ENCODE measurements around the gene ACADVL.
"Not testable (repeated sequence)": the region's sequence is repeated elsewhere in the genome, so short reads cannot be mapped to it uniquely, and the experiment has no call there.

ACADVL gene

GRCh38 chr17:7241783-7242716 is 22.3 kb downstream of the ACADVL start, which contains the start of gene GABARAP:
TSS of gene GABARAP (minus strand) at chr17:7242449. CDS start at chr17:7242330, 119 bp downstream.
- Histone ChIP-seq H2AFZ (peak within 1 kb of the TSS; percentile 81), H3K9ac (peak within 1 kb of the TSS; percentile 82), H3K36me3 (ENCODE audit: control insufficient read depth, insufficient read depth, low read length) (no peaks in the 10 kb centered on the region), H3K79me2 (peaks cover 7% of the 10 kb centered on the region), H3K4me1 (peaks cover 17% of the 10 kb centered on the region), H3K27me3 (ENCODE audit: control insufficient read depth, insufficient read depth, low read length) (no peaks in the 10 kb centered on the region), H3K27ac (peak within 1 kb of the TSS; percentile 94), H3K9me3 (ENCODE audit: control insufficient read depth, low read length) (no peaks in the 10 kb centered on the region), H3K4me2 (ENCODE audit: low read length) (peak within 1 kb of the TSS; percentile 98), H3K4me3 (ENCODE audit: low read depth, low read length) (peak within 1 kb of the TSS; percentile 94)
- no peak for TF ChIP-seq CTCF (IDR thresholded peaks at IDR 0.05)

DNA sequence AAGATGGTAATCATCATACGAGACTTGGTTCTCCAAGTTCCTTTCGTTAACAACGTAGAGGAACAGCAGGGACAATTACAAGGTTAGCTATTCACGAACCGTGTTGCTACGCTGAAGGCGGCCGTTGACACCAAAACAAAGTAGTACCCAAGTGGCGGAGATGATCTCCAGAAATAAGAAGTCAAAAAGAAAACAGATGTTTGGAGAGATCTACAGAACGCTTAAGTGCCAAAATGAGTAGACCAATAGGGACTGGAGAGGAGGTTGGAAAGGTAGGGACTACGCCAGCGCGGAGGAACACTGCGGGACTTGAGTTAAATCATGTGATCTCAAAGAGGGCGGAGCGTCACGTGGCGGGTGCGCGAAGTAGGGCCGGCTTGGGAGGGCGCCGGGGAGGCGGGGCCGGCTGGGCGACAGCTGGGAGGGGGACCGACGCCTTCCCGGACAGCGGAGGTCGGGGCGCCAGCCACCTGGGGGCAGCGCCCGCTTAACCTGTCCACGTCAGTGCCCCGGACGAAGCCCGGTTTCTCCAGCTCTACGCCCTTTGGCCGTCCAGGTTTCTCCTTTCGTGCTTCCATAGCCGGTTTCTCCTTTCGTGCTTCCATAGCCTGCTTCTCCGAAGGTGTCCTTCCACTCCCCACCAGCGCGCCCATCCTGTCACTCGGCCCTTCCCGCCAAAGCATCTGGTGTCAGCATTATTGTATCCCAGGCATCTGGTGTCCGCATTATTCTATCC is 23.1 kb downstream of the ACADVL start:
- Histone ChIP-seq H3K27ac (peak overlapping the region; percentile 94), H2AFZ (peak overlapping the region; percentile 81), H3K36me3 (ENCODE audit: control insufficient read depth, insufficient read depth, low read length) (no peaks in the 10 kb centered on the region), H3K4me3 (ENCODE audit: low read depth, low read length) (peak overlapping the region; percentile 94), H3K79me2 (peaks cover 15% of the 10 kb centered on the region), H3K9me3 (ENCODE audit: control insufficient read depth, low read length) (no peaks in the 10 kb centered on the region), H3K9ac (peak overlapping the region; percentile 33), H3K4me2 (ENCODE audit: low read length) (peak overlapping the region; percentile 98), H3K4me1 (peaks cover 17% of the 10 kb centered on the region), H3K27me3 (ENCODE audit: control insufficient read depth, insufficient read depth, low read length) (no peaks in the 10 kb centered on the region)
- TF ChIP-seq CTCF (IDR thresholded peaks at IDR 0.05), result peak; percentile 11

GRCh38 chr17:7243453-7243729 is 23.7 kb downstream of the ACADVL start:
- H3K79me2 ChIP-seq, result peaks cover 16% of the 10 kb centered on the region
- no peak for TF ChIP-seq CTCF (IDR thresholded peaks at IDR 0.05)
- peak overlapping the region; percentile 94 for H3K27ac ChIP-seq
- peak overlapping the region; percentile 98 for H3K4me2 ChIP-seq (ENCODE audit: low read length)
- H3K9ac ChIP-seq, result no peak overlapping the region
- H3K9me3 ChIP-seq (ENCODE audit: control insufficient read depth, low read length), result no peaks in the 10 kb centered on the region
- H3K4me1 ChIP-seq, result peaks cover 17% of the 10 kb centered on the region
- no peaks in the 10 kb centered on the region for H3K36me3 ChIP-seq (ENCODE audit: control insufficient read depth, insufficient read depth, low read length)
- H3K4me3 ChIP-seq (ENCODE audit: low read depth, low read length), result peak overlapping the region; percentile 94
- H3K27me3 ChIP-seq (ENCODE audit: control insufficient read depth, insufficient read depth, low read length), result no peaks in the 10 kb centered on the region
- peak overlapping the region; percentile 81 for H2AFZ ChIP-seq

- H3K4me2 ChIP-seq (ENCODE audit: low read length); H3K36me3 ChIP-seq (ENCODE audit: control insufficient read depth, insufficient read depth, low read length); H3K9ac ChIP-seq; H3K9me3 ChIP-seq (ENCODE audit: control insufficient read depth, low read length); H2AFZ ChIP-seq; H3K27me3 ChIP-seq (ENCODE audit: control insufficient read depth, insufficient read depth, low read length): not testable (repeated sequence)
- Histone ChIP-seq H3K4me3 (ENCODE audit: low read depth, low read length) (peak overlapping the region; percentile 94), H3K4me1 (peaks cover 19% of the 10 kb centered on the region), H3K27ac (peak overlapping the region; percentile 94), H3K79me2 (peaks cover 20% of the 10 kb centered on the region)
Observed at GRCh38 chr17:7243838-7244237, 24.1 kb downstream of the ACADVL start.

DNA sequence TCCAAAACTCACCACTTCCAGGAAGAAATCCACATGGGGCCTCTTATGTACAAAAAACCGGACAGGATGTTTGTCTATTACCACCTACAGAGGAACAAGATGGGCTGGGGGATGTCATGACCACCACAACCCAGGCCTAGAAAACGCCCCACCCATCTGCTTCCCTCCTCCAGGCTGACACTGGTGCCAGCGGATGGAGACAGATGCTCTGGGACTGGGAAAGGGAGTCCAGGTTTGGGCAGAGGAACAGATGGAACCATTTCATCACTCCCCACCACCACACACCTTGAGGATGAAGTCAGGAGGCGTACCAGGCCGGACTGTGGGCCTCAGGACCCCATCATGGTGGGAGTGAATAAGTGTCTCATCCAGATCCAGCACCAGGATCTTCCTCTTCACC is 27.0 kb downstream of the ACADVL start:
- no peak overlapping the region for H3K4me3 ChIP-seq (ENCODE audit: low read depth, low read length)
- peaks cover 19% of the 10 kb centered on the region for H3K4me1 ChIP-seq
- H3K9me3 ChIP-seq (ENCODE audit: control insufficient read depth, low read length), result no peaks in the 10 kb centered on the region
- peaks cover 39% of the 10 kb centered on the region for H3K79me2 ChIP-seq
- H3K27me3 ChIP-seq (ENCODE audit: control insufficient read depth, insufficient read depth, low read length), result no peaks in the 10 kb centered on the region
- no peak overlapping the region for H2AFZ ChIP-seq
- TF ChIP-seq CTCF (IDR thresholded peaks at IDR 0.05), result no peak
- no peak overlapping the region for H3K4me2 ChIP-seq (ENCODE audit: low read length)
- H3K9ac ChIP-seq, result no peak overlapping the region
- no peaks in the 10 kb centered on the region for H3K36me3 ChIP-seq (ENCODE audit: control insufficient read depth, insufficient read depth, low read length)
- no peak overlapping the region for H3K27ac ChIP-seq

All from parathyroid adenoma (tissue), 2 donors.